ENCODE measurements around the gene PRR9. TPM values are rescaled to one million over a fixed set of nuclear protein-coding genes. Genes with fewer than 3 reads are reported as not detected.
"Not testable (repeated sequence)": the region's sequence is repeated elsewhere in the genome, so short reads cannot be mapped to it uniquely, and the experiment has no call there.

Gene PRR9
- polyA plus RNA-seq, 1 experiment: not detected

DNA sequence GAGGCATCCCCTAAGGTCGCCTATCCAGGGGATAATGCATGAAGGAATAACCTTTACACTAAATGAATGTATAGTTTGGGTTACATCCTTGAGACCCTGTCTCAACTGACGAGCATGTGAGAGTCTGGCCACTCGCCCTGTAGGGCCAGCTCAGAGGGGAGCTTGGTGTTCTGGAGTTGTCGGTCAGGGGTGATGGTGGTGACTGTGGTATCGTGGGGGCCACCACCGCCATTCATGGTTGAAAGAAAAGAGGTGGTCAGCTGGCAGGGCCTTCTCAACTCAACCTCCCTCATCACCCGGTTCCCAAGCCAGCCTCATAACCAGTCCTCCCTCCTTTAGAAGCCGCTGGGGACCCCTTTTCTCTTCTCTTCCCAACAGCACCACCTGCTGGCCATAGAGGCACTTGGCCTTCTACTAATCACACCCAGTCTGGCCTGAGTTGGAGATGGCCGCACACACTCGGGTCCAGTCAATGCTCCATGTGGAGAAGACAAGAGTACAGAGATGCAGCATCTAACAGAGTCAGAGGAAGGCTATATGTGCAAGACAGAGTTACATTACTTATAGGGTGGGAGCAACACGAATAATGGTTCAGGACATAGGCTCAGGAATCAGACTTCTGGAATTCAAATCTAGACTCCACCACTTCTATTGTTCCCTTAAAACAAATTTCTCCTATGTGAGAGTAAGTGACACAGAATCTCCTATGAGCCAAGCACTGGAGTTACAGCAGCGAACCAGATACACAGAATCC is 11.9 kb downstream of the PRR9 start:
- POLR2A ChIA-PET; DNase-seq (ENCODE audit: low read depth); H3K36me3 ChIP-seq (ENCODE audit: control insufficient read depth, insufficient read depth, low read length); H3K4me3 ChIP-seq (ENCODE audit: low read depth, low read length); H3K27me3 ChIP-seq (ENCODE audit: control insufficient read depth, insufficient read depth, low read length): not testable (repeated sequence)
- CTCF ChIA-PET: interaction anchor here (0.9 to 1.4 kb wide), 5 partner anchors 8 to 36 kb away, joined by 3 to 7 read pairs (median 4); no protein-coding TSS in a partner anchor
- TF ChIP-seq, protein P1, sequence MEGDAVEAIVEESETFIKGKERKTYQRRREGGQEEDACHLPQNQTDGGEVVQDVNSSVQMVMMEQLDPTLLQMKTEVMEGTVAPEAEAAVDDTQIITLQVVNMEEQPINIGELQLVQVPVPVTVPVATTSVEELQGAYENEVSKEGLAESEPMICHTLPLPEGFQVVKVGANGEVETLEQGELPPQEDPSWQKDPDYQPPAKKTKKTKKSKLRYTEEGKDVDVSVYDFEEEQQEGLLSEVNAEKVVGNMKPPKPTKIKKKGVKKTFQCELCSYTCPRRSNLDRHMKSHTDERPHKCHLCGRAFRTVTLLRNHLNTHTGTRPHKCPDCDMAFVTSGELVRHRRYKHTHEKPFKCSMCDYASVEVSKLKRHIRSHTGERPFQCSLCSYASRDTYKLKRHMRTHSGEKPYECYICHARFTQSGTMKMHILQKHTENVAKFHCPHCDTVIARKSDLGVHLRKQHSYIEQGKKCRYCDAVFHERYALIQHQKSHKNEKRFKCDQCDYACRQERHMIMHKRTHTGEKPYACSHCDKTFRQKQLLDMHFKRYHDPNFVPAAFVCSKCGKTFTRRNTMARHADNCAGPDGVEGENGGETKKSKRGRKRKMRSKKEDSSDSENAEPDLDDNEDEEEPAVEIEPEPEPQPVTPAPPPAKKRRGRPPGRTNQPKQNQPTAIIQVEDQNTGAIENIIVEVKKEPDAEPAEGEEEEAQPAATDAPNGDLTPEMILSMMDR (IDR thresholded peaks at IDR 0.05; ENCODE audit: insufficient read depth, low read depth, low read length): peak; percentile 52

DNA sequence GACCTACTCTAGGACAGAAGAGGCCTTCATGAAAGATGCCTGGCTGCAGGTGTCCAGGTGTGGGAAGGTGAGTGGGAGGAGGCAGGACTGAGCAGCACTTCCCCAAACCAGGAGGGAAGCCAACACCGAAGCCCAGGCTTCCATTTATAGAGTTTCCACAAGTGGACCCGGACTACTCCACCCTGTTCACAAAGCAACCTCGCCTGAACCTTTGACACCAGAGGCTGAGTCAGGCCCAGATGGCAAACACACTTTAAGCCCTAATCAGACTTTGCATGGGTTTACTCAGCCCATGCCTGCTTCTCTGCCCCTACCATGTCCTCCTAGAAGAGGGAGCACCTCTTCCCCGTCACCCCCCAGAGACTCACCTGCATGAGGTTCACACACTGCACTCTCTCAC is 14.0 kb downstream of the PRR9 start:
- DNase-seq (ENCODE audit: low read depth): no peak
- Histone ChIP-seq H3K36me3 (ENCODE audit: control insufficient read depth, insufficient read depth, low read length) (no peaks in the 10 kb centered on the region), H3K4me3 (ENCODE audit: low read depth, low read length) (no peak overlapping the region), H3K27me3 (ENCODE audit: control insufficient read depth, insufficient read depth, low read length) (no peaks in the 10 kb centered on the region)
- TF ChIP-seq, protein P1 (IDR thresholded peaks at IDR 0.05; ENCODE audit: insufficient read depth, low read depth, low read length): no peak
- ChIA-PET POLR2A (no interaction called here), CTCF (no interaction called here)

DNA sequence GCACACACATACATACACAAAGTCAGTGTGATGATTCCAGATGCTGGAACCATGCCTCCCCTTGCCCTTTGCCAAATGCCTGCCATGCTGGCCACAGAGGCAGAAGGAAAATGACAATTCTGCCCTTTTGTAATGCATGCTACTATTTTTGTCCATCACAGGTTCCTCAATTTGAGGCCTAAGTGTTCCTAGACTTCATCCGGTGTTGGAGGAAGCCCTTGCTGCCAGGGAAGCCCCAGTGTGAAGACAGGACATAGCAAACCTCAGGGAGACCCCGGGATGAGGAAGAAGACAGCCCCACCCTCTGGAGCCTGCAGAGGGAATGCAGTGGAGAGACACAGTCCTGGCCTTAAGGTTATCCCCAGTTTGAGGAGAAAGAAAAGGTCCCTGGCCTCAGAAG is 14.4 kb downstream of the PRR9 start:
- H3K36me3 ChIP-seq (ENCODE audit: control insufficient read depth, insufficient read depth, low read length): no peaks in the 10 kb centered on the region
- no peak overlapping the region for H3K4me3 ChIP-seq (ENCODE audit: low read depth, low read length)
- ChIA-PET CTCF (no interaction called here), POLR2A (no interaction called here)
- TF ChIP-seq, protein P1 (IDR thresholded peaks at IDR 0.05; ENCODE audit: insufficient read depth, low read depth, low read length): no peak
- no peak for DNase-seq (ENCODE audit: low read depth)
- H3K27me3 ChIP-seq (ENCODE audit: control insufficient read depth, insufficient read depth, low read length): no peaks in the 10 kb centered on the region

DNA sequence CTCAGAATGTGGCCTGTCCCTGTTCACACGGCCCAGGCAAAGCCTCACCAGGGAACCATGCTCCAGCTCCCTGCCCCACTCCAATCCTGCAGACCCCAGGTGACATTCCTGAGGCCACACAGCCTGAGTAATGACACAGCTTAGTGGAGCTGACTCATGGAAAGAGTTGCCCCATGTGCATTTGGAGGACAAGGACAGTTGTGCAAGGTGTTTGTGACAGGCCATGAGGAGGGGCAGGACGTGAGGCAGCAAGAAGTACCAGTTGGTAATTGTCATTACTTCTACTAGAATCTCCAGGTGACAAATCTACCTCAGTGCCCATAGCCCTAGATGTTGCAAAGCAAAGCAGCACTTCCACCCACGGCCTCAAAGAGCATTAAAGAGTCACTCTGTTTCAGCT is 15.2 kb downstream of the PRR9 start:
- Histone ChIP-seq H3K27me3 (ENCODE audit: control insufficient read depth, insufficient read depth, low read length) (no peaks in the 10 kb centered on the region), H3K4me3 (ENCODE audit: low read depth, low read length) (no peak overlapping the region), H3K36me3 (ENCODE audit: control insufficient read depth, insufficient read depth, low read length) (no peaks in the 10 kb centered on the region)
- ChIA-PET POLR2A (no interaction called here), CTCF (interaction anchor here (0.7 to 1.5 kb wide), 3 partner anchors 8 to 34 kb away, joined by 3 to 7 read pairs (median 3); no protein-coding TSS in a partner anchor)
- no peak for DNase-seq (ENCODE audit: low read depth)
- TF ChIP-seq, protein P1 (IDR thresholded peaks at IDR 0.05; ENCODE audit: insufficient read depth, low read depth, low read length): no peak

DNA sequence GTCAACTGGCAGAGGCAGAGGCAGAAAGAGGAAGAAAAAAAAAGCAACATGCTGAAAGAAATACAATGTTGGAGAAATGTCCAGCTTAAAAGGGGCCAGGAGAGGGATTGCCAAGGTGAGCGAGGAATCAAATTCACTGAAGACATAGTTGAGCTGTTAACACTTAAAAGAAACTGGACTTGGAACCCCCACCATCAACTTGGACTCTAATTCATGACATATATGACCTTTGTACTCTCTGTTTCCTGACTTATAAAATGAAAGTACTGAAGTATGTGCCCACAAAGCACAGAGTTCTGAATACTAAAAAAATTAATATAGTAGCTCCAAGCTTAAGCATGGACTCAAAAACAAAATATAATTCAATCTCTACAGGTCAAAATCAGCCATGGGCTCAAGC is 16.1 kb downstream of the PRR9 start:
- DNase-seq (ENCODE audit: low read depth): no peak
- no peaks in the 10 kb centered on the region for H3K27me3 ChIP-seq (ENCODE audit: control insufficient read depth, insufficient read depth, low read length)
- TF ChIP-seq, protein P1 (IDR thresholded peaks at IDR 0.05; ENCODE audit: insufficient read depth, low read depth, low read length): no peak
- H3K36me3 ChIP-seq (ENCODE audit: control insufficient read depth, insufficient read depth, low read length): no peaks in the 10 kb centered on the region
- POLR2A ChIA-PET: no interaction called here
- H3K4me3 ChIP-seq (ENCODE audit: low read depth, low read length): no peak overlapping the region
- CTCF ChIA-PET: interaction anchor here (0.7 to 1.5 kb wide), 2 partner anchors 9 to 11 kb away, joined by 3 to 7 read pairs; no protein-coding TSS in a partner anchor

Measured in BJ (cell line).